GM08714 (cell line): Measurements from ENCODE around the gene THEMIS2.

Source experiments
- H3K4me3 ChIP-seq: fragments of 200-500 bp; sonication (Bioruptor generic); 2 replicates; pipeline ENCODE4 v1.5.1; 2014; ENCODE audit warnings: mild to moderate bottlenecking, low read length, inconsistent platforms
- ZNF274 ChIP-seq: IDR thresholded peaks from 2 replicates; pipeline ENCODE4 v1.6.1; 2012; ENCODE audit warnings: mild to moderate bottlenecking, low read depth, low read length

Gene THEMIS2

GRCh38 chr1:27887215-27888021 lies 15.1 kb downstream of the THEMIS2 start:
- no peak for TF ChIP-seq ZNF274
- no peak overlapping the region for H3K4me3 ChIP-seq

DNA sequence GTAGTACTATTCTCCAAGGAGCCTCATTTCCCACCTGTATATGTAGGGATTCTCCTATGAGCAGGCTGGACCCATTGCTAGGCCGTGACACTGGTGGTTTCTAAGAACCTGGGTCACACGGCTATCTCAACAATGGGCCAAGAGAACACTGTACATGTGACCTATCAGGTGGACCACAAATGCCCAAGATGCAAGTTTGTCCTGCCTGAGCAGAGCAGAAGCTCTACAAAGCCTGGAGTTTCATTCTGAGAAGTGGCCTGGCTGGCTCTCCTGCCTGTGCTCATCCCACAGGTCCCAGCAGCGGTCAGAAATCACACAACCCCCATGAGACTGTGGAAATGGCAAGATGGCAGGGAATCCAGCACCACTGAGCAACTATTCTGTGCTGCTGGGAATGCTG lies 17.2 kb downstream of the THEMIS2 start:
- no peak for TF ChIP-seq ZNF274
- H3K4me3 ChIP-seq, result no peak overlapping the region

DNA sequence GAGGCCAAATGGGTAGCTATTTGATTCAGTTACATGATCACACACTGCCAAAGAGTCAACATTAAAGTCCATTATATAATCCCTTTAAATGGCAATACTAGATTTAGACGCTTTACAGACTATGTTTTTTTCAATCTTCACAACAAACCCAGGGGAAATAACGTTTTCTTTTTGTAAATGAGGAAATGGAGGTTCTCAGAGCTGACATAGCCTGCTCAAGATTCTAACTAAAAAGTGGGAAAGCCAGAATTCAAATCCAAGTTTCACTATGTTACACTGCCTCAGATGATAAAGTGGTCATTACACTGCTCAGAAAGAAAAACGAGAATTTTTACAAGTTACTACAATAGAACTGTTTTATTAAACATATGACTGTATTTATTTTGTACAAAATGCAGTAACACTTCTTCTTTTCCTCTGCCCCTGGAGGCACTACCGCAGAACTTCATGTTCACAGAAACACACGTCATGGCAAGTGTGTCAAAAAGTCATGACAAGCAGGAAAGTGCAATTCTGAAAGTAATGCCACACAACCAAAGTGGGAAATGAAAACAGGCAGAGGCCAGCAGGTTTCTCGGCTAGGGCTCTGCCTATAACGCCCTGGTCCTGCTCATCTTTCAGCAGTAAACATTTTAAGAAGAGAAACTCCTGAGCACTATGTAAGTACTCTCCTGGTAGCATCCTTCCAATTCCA lies 19.0 kb downstream of the THEMIS2 start:
- no peak for TF ChIP-seq ZNF274
- no peak overlapping the region for H3K4me3 ChIP-seq

GRCh38 chr1:27894521-27894920 lies 22.2 kb downstream of the THEMIS2 start:
- no peak overlapping the region for H3K4me3 ChIP-seq
- no peak for TF ChIP-seq ZNF274

GRCh38 chr1:27906759-27907158 lies 34.4 kb downstream of the THEMIS2 start:
- H3K4me3 ChIP-seq, result no peak overlapping the region
- TF ChIP-seq ZNF274, result no peak

- H3K4me3 ChIP-seq, result no peak overlapping the region
- TF ChIP-seq ZNF274, result no peak
Measured at GRCh38 chr1:27912429-27912828, 40.1 kb downstream of the THEMIS2 start.

- peak overlapping the region; percentile 15; the same call in 1 of the 2 replicates for H3K4me3 ChIP-seq
- no peak for TF ChIP-seq ZNF274
Measured at GRCh38 chr1:27915082-27915575, 42.8 kb downstream of the THEMIS2 start.

- TF ChIP-seq ZNF274, result no peak
- H3K4me3 ChIP-seq, result no peak overlapping the region
Measured at GRCh38 chr1:27922272-27922671, 49.9 kb downstream of the THEMIS2 start.

DNA sequence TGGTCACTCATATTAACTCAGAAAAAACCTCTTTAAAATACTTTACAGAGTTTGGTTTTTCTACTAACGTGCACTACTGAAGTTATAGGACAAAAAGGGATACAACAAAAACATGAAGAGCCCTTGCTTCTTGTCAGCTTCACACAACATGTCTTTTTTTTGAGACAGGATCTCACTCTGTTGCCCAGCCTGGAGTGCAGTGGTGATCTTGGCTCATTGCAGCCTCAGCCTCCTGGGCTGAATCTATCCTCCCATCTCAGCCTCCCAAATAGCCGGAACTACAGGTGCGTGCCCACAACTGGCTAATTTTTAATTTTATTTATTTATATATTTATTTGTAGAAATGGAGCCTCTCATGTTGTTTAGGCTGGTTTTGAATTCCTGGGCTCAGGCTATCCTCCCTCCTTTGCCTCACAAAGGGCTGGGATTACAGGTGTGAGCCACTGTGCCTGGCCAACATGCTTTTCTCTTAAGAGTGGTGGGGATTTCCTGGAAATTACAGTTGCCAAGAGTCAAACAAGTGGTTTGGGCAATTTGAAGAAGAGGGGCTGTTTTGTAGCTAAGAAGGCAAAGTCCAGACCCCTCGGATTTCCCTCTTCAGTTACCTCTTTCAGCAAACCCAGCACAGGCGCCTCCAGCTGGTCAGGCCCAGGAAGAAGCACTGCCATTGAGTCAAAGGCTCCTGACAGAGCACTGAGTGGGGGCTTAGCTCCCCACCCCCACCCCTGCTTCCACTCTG lies 56.0 kb downstream of the THEMIS2 start:
- TF ChIP-seq ZNF274, result no peak
- no peak overlapping the region for H3K4me3 ChIP-seq

DNA sequence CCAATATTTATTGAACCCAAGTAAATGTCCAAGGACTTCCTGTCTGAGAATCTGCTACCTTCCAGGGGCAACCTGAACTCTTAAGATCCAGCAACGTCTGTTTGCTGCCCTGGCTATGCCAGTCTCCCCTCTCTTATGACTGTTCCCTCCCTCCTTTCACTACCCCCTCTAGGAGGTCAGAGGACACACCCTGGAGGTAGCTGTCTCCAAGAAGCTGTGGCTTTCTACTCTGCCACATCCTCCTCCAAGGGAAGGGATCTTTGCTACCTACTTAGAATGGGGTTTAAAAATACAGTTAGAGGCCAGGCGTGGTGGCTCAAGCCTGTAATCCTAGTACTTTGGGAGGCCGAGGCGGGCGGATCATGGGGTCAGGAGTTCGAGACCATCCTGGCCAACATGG lies 58.8 kb downstream of the THEMIS2 start:
- no peak overlapping the region for H3K4me3 ChIP-seq
- TF ChIP-seq ZNF274, result no peak

GRCh38 chr1:27931759-27932158 lies 59.4 kb downstream of the THEMIS2 start:
- TF ChIP-seq ZNF274, result no peak
- no peak overlapping the region for H3K4me3 ChIP-seq

DNA sequence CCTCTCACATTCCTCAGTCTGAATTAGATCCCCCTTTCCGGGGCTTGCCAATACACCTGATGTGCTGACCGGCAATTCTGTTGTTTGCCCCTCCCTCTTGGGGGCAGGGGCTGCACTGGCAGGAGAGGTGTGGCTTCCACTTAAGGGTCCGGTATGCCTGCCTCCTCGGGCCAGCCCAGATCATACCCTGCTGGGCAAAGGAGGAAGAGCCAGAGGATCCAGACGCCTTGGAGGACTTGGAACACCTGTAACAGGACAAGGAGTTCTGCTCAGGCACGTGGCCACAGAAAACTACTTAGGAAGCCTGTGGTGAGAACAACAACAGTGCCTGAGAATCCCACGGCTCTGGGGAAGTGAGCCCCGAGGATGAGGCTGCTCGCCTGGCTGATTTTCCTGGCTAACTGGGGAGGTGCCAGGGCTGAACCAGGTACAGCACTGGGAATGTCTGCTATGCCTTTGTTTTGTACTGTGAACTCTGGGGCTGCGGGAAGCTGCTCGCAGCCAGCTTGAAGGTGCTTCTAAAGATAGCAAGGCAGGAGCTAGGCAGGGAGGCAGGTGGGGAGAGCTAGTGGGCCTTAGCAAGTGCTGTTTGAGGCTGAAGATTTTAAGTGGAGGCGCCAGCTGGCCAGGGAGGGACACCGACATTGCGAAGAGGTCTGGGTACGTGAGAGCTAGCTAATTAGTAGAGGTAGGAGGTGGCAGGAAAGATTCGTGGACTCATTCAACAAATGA lies 62.6 kb downstream of the THEMIS2 start, which contains the start of gene SMPDL3B:
SMPDL3B (plus strand) TSS at position 183 of the 732 bp plus-strand sequence; CDS start at position 367, 184 bp downstream.
- TF ChIP-seq ZNF274, result no peak
- no peak within 1 kb of the TSS; the same call in 1 of the 2 replicates for H3K4me3 ChIP-seq

DNA sequence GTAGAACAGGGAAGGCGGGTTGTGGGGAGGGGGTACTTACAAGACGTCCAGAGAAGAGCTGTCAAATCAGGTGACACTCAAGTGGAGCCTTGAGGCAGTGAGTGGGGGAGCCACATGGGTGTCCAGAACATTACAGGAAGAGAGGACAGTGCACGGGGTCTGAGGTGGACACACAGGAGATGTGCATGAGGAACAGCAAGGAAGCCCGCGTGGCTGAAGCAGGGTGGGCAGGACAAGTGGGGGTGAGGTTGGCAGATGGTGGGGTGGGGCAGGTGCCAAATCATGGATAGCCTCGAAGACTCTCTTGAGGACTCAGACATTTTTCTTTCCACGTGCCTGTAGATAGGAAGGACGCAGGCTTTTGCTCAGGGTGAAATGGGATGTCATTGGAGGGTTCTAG lies 63.4 kb downstream of the THEMIS2 start:
- H3K4me3 ChIP-seq, result no peak overlapping the region
- TF ChIP-seq ZNF274, result no peak
